Measurements from ENCODE around the gene ZNF280C. TPM values are rescaled to one million over a fixed set of nuclear protein-coding genes. Genes with fewer than 3 reads are reported as not detected.

Gene ZNF280C
- total RNA-seq, 1 donor from 2014 or later: 9.0 TPM

DNA sequence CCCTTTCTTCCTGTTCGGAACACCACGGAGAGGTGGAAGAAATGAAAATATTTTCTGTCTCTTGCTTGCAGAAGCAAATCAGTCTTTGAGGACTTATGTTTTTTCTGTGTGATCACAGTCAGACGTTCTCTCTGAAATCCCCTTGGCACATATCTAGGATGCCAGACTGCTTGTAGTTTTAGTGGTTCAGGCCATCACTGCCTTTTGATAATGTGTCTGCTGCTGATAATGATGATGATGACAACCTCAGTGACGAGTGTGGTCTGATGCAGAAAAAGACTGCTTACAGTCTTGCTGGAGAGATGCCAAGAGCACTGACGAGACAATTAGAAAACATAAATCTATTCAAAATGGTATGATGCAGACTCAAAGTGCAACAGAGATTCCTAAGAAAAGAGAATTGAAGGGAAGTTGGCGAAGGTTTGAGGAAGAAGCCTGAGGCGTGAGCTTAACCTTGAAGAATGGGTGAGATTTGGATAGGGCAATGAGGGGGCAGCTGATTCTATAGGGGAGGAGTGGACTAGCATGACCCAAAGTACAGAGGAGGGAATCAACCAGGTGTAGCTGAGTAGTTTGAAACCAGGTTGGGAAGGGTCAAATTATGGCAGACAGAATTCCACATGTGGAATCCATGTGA lies 89.0 kb downstream of the ZNF280C start:
- DNase-seq (ENCODE audit: low spot score in 2 of 2) (no peak), FAIRE-seq (no peak)

DNA sequence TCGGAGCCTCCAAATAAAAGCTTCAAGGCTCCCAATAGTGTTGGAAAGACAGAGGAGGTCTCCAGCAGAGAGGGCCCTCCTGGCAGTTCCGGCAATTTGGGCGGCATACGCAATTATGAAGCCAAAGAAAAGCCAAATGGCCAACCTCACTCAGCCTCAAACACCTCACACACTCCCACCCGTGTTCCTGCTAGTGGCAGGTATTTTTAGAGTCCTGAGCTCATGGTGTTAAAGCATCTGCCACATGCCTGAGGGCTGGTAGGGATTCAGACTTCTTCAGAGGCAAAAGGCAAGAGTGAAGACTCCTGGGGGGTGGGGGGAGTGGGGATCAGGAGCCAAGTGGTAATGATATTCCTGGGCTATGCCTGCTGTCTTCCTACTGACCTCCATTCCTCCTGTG lies 89.5 kb downstream of the ZNF280C start:
- FAIRE-seq (no peak), DNase-seq (ENCODE audit: low spot score in 2 of 2) (no peak)

DNA sequence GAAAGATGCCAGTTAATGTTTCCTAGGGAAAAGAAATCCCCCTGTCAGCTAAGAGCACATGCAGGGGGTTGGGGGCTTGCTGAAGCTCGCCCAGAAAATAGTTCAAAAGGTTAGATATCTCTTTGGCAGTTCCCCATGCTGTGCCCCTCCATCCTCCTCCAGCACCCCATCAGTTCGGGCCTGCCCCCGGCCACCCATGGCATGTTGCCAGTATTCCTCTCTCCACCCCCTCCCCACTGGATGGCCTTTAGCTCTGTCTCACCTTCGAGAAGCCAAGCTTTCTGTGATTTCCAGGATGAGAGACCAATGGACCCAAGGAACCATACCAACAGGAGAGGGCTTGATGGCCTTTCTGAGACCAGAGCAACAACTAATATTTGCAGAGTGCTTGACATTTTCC lies 91.8 kb downstream of the ZNF280C start:
- FAIRE-seq: no peak
- no peak for DNase-seq (ENCODE audit: low spot score in 2 of 2)

DNA sequence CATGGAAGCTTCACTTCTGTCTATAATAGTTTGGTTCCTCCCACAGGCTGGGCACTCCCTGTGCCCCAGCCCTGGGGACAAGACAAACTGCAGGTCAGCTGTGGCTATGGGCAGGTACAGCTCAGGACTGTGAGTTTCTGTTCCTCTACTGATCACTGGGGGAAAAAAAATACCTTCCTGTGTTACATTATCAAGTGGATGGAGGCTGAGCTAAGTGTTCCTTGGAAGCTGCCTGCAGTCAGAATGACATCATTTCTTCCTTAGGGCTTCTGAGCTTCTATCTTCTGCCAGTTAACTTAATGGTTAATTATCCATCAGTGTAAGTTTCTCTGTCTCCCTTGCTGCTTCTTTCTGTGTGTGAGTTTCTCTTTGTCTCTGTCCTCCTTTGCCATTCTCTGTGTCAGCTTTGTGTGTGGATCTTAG lies 92.3 kb downstream of the ZNF280C start:
- DNase-seq (ENCODE audit: low spot score in 2 of 2) (no peak), FAIRE-seq (no peak)

DNA sequence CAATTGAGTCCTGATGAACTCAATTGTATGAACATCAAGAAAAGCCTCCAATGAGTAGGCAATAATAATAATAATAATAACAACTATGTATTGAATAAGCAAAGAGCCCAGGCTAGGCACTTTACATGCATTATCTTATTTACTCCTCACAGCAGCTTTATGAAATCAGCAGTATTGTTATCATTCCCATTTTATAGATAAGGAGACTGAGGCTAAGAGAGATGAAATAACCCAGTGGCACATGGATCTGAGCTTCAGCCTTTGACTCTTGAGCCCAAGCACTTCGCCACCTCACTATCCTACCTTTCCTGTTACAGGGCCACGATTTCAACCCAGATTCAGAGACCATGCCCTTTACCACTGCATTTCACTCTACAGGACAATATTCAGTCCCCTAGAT lies 93.8 kb downstream of the ZNF280C start:
- DNase-seq (ENCODE audit: low spot score in 2 of 2) (no peak), FAIRE-seq (no peak)

DNA sequence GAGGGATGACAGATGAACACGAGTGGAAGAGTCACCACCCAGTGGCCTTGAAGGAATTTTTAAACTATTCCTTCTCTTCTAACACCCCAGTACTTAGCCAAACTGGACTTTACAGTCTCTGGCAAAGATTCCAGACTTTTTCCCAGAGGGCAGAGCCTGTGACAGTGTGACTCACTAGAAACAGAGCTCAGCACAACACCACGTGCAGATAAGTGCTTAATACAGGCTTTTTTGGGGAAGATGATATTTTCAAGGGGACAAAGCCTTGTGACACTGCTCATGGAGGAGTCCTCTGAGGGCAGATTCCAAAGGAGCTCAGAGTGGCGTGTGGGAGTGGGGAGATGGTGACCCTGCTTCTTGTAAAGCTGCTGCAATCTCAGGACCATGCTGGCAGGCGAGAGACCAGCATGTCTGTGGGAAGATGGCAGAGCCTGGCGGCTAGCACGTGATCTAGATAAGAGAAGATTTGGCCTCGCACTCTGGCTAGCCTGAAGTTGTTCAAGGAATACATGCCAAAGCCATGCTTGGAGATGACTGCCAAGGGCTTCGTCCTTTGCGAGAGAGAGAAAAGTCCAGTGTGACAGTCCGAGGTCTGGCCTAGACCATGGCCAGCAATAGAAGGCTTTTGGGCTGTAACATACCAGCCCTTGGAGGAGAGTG lies 94.5 kb downstream of the ZNF280C start:
- DNase-seq (ENCODE audit: low spot score in 2 of 2) (peak in 1 of 2 donors; percentile 22), FAIRE-seq (no peak)

DNA sequence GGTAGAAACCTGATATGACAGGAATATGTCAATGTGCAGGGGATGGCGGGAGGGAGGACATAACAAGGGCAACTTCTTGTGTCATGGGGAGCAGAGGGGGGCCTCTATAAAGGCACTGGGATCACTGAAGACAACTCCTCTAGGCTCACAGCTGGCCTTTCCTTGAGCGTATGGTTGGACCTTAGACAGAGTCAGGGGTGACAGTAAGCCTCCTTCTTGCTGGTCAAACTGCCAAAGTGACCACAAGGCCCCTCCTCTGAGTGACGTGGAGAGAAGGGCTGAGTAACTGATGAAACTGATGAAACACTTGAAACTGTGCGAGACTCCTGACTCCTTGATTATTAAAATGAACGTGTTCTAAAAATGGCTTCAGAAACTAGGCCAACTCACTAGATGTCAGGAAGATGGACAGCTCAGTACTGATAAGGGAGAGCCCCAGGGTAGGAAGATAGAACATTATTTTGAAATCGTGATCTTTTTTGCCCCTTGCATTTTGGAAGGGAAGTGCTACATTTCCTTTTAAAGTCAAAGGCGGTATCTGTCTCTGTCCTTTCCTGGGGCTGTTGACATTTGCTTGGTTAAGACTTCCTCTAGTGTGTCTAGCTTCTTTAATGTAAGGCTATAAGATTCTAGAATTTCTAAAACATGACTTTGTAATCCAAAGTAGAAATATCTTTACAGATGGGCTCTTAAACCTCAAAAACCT lies 95.4 kb downstream of the ZNF280C start:
- DNase-seq (ENCODE audit: low spot score in 2 of 2): peak; percentile 34 to 44

DNA sequence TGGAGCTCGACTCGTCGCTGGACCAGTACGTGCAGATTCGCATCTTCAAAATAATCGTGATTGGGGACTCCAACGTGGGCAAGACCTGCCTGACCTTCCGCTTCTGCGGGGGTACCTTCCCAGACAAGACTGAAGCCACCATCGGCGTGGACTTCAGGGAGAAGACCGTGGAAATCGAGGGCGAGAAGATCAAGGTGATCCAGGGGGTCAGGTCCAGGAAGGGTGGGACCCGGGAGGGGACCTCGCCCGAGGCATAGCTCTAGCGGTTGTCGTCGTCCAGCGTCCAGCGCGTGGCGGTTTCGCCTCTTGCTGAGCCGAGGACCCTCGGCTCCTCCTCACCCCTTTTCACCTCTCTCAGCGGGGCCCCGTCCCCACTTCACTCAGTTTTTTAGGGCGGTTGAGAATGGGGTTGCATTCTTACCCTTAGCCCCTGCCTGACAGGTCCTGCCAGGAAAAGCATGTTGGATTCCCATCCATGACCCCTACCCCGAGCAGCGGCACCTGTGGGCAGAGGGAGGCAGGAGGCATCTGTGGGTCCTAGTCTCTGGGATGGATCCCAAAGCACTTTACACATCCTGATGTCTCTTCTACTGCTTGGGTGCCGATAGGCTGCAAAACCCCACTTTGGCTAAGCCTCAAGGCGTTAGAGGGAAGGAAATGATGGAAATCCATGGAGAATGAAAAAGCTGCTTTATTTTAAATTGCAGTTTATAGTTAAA lies 96.4 kb downstream of the ZNF280C start:
- FAIRE-seq (no peak), DNase-seq (ENCODE audit: low spot score in 2 of 2) (no peak)

More for the DNA sequence above, 95.4 kb downstream of the ZNF280C start:
- FAIRE-seq: no peak

DNA sequence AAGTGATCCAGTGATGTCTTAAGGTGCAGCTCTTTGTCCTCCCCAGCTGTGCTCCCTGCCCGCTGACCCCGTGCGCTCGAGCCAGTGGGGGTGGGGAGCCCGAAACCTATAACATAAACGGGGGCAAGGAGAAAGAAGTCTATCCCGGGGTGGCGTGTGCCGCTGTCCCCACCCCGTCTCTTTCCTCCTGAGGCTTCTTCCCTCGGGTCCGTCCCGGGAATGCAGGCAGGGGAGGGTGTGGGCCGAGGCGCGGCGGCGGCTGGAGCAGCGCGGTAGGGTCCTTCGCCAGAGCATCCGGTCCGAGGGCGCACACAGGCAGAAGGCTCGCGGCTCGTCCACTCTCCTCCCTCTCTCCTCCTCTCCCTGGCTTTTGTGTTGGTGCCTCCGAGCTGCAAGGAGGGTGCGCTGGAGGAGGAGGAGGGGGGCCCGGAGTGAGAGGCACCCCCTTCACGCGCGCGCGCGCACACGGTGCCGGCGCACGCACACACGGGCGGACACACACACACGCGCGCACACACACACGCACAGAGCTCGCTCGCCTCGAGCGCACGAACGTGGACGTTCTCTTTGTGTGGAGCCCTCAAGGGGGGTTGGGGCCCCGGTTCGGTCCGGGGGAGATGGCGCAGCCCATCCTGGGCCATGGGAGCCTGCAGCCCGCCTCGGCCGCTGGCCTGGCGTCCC lies 97.1 kb downstream of the ZNF280C start, which contains the start of gene RAB33A:
RAB33A (plus strand) TSS at position 517 of the 681 bp plus-strand sequence; CDS start at position 618, 101 bp downstream.
- FAIRE-seq (no peak), DNase-seq (ENCODE audit: low spot score in 2 of 2) (peak; percentile 30 to 59)

DNA sequence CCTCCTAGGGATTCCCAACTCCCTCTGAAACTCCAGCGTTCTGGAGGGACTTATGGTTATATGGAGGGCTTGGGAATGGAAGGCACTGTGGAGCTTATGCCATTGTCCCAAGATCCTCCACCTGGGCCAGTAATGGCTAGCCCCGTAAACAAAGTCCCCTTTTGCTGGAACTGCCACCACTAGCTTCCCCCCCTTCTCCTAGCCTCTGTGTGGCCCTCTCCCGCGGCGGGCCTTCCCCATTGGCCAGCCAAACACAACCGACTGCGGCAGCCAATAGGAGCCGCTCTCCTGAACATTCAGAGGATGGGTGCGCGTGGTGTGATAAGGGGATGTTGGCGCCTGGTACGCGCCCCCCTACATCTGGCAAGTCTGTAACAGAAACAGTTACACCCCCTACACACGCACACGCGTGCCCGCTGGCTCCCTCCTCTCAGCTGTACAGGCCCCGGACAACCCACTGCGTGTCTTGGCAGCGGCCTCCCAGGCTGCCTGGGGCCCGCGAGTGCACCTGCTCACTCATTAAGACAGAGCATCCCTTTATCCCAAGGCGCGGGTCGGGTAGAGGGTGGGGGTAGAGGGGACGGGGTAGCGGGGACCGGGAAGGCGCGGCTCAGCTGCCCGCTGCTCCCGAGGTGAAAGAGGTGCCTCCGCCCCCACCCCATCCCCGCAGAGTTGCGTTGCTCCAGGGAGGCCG lies 97.8 kb downstream of the ZNF280C start:
- no peak for FAIRE-seq
- DNase-seq (ENCODE audit: low spot score in 2 of 2): peak; percentile 56 to 68

DNA sequence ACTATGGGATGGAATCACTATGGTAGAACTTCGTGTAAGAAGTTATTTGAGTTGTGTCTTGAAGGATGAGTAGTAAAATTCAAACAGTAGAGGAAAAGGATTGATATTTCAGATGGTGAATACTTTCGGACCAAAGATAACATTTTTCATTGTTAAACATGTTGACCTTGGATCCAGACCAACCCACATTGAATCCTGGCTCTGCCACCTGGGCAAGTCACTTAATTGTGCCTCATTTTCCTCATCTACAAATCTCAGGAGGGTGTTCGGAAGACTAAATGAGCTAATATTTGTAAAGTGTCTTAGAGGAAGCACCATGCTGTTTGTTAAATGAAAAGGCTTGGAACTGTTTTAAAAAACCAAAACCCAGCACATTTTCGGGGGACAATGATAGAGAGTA lies 101.7 kb downstream of the ZNF280C start:
- DNase-seq (ENCODE audit: low spot score in 2 of 2) (no peak), FAIRE-seq (no peak)

DNA sequence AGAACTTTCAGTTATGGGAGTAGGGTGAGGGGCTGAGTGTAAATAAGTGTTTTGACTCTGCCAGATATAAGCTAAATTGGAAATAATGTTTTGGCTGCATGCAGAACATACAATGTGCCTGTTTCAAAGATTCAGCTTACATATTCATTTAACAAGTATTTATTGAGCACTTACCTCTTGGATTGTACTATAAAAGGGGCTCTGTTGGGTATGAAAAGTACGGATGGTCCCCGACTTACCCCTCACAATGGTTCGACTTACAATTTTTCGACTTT lies 102.3 kb downstream of the ZNF280C start:
- DNase-seq (ENCODE audit: low spot score in 2 of 2): no peak
- FAIRE-seq: no peak

DNA sequence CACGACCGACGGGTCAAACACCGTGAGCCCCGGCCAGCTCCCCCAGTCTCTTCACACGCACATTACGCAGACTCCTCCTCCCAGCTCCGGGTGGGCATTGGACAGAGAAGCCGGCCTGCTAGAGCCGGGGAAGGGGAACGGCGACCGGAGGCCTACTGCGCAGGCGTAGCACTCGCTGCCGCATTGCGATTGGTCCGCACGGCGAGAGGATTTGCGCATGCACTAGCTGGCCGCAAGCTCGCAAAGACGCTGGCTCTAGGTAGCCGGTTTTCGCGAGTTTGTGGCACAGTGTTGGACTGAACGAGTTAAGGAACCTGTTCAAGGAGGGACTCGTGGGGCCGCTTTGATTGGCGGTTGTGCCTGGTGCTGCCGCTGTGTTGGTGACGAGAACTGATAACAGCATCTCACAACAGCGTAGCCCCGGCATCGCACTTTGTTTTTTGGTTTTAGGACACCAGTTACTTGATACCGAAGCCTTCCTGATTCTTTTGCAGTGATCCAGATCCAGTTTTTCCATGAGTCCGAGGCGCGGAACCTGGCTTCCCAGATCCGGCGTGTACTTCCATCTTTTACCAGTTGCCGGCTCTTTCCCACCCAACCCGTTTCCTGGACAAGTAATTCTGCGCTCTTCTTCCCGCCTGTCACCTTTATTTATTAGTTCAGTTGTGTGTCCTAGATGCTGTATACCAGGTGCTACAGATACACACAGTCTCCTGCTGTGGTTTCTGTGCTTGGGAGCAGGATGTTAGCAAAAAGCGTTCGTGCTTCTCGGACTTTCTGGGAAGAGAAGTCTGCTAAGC lies 102.8 kb downstream of the ZNF280C start, which contains the start of gene AIFM1:
AIFM1 (minus strand) TSS at position 139 of the 800 bp plus-strand sequence. CDS start 185 bp downstream, outside the sequence.
- FAIRE-seq (no peak), DNase-seq (ENCODE audit: low spot score in 2 of 2) (peak; percentile 51 to 66)

DNA sequence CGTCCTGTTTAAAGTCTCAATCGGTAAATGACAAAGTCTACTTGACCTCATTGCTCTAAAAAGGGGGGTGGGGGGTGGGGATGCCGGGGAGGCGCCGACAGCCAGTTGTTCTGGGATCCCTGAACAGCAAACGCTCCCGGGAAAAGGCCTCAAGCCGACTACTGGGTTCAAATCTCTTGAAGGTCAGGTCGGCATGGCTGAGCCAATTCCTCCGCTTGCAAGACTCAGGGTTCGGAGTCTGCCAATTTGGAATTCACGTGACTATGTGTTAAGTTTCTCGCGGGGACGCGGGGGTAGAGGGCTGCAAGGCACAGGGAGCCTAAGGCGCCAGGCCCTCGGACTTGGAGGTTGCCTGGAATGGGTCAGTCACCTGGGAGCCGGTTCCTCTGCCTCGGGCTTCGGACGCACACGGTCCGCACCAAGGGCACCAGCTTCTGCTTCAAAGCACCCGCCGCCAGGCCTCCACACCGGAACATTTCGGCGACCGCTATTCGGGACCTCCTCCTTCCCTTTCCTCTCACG lies 103.5 kb downstream of the ZNF280C start:
- FAIRE-seq (no peak), DNase-seq (ENCODE audit: low spot score in 2 of 2) (no peak)

DNA sequence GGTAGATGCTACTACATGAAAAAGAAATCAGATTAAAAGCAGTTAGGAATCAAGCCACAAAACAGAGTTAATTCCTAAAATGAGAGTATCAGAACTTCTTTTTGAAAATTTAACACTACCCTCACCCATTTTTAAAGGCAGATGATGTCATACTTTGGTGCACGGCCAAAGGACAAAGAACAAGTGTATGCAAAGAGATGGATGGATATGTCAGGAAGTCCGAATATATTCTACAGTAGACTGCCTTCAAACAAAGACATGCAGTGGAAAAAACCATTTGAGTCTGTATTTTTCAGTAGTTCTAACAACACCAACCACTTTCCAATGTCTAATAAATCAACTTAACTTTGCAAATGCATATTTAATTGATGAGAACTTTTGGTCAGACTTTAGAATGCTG lies 105.3 kb downstream of the ZNF280C start:
- FAIRE-seq (no peak), DNase-seq (ENCODE audit: low spot score in 2 of 2) (no peak)

DNA sequence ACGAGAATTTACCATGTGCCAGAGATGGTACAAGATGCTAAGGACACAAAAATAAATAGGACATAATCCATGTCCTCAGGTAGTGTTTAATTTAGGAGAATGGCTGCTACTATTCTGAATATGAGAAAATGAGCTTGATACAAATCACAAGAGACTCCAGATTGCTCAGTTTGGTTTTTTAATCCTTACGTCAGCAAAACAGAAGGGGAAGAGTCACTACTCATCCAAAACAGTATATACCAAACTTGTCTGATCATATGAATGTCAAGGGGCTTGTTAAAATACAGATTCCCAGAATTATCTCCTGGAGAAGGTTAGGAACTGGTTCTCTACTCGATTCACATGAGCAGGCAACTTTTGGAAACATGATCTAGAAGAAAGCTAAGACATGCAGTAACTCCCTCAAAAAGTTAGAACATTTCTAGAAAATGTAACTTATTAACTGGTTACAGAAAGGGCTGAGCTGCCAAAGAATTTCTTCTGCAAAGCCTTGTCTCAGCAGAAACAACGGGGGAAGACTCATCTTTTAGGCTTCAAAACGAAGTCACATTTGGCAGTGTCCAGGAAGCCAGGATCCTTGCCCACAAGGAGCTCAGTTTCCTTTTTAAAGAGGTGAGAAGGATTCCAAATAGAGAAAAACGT lies 106.5 kb downstream of the ZNF280C start:
- DNase-seq (ENCODE audit: low spot score in 2 of 2) (no peak), FAIRE-seq (no peak)

DNA sequence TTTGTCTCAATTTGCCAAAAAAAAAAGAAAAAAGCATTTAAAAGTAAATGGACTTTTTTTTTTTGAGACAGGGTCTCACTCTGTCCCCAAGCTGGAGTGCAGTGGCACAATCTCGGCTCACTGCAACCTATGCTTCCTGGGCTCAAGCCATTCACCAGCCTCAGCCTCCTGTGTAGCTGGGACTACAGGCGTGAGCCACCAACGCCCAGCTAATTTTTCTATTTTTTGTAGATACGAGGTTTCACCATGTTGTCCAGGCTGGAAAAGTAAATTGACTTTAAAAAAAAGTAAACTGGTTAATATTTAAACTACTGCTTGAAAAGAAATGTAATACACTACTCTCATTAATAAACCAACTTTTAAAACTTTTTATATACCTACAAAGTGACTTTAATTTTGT lies 108.9 kb downstream of the ZNF280C start:
- no peak for FAIRE-seq

DNA sequence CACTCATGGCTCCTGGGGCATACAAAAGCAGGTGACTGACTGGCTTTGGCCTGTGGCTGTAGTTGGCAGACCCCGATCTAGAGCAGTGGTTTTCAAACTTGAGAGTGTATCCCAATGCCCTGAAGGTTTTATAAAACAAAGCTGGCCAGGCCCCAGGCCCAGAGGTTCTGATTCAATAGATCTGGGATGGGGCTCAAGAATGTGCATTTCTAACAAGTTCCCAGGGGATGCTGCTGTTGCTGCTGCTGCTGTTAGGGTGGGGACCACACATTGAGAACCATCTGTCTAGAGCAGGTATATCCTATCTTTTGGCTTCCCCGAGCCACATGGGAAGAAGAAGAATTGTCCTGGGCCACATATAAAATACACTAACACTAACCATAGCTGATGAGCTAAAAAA lies 110.4 kb downstream of the ZNF280C start:
- FAIRE-seq (no peak), DNase-seq (ENCODE audit: low spot score in 2 of 2) (no peak)

More for the DNA sequence above, 108.9 kb downstream of the ZNF280C start:
- no peak for DNase-seq (ENCODE audit: low spot score in 2 of 2)
